ENCODE results near the gene KATNAL1. TPM values are rescaled to one million over a fixed set of nuclear protein-coding genes. Genes with fewer than 3 reads are reported as not detected.

Gene KATNAL1
- polyA plus RNA-seq, 1 donor (not counting 4 experiments of a cell fraction or from before 2014, with no cell fraction given) = 10.1 TPM

DNA sequence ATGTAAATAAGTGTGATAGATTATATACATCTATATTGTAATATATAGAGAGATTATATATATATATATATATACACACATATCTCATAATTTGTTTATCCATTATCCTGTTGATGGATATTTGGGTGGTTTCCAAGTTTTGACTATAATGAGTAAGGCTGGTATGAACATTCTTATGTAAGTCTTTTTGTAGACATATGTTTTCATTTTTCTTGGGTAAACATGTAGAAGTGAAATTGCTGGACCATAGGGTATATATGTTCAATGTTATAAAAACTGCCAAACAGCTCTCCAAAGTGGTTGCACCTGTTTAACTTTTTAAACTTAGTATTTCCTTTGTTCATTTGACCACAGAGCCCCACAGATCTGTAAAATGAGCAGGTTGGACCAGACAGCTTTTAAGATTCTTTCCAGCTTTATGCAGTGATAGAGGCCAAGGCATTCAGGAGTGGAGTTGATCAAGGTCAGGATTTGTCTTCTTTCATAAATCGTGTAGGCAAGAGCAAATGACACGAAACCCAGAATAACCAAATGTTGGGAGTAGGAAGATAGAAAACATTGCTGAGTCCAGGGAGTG is 21.7 kb upstream of the KATNAL1 start:
- TF ChIP-seq EZH2 (IDR thresholded peaks at IDR 0.05; ENCODE audit: low read length) = no peak
- TF ChIP-seq, protein P1, sequence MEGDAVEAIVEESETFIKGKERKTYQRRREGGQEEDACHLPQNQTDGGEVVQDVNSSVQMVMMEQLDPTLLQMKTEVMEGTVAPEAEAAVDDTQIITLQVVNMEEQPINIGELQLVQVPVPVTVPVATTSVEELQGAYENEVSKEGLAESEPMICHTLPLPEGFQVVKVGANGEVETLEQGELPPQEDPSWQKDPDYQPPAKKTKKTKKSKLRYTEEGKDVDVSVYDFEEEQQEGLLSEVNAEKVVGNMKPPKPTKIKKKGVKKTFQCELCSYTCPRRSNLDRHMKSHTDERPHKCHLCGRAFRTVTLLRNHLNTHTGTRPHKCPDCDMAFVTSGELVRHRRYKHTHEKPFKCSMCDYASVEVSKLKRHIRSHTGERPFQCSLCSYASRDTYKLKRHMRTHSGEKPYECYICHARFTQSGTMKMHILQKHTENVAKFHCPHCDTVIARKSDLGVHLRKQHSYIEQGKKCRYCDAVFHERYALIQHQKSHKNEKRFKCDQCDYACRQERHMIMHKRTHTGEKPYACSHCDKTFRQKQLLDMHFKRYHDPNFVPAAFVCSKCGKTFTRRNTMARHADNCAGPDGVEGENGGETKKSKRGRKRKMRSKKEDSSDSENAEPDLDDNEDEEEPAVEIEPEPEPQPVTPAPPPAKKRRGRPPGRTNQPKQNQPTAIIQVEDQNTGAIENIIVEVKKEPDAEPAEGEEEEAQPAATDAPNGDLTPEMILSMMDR (optimal IDR thresholded peaks at IDR 0.05 in 1 of 3, IDR thresholded peaks at IDR 0.05 in 1 of 3, conservative IDR thresholded peaks at IDR 0.05 in 1 of 3; ENCODE audit: extremely low read depth in 1 of 3, insufficient read depth in 2 of 3, low read length in 3 of 3) = no peak
- H3K9me3 ChIP-seq (ENCODE audit: control insufficient read depth, low read depth, low read length) = no peaks in the 10 kb centered on the region
- no peak overlapping the region for H3K27ac ChIP-seq (ENCODE audit: control insufficient read depth, insufficient read depth, low read length)
- H3K36me3 ChIP-seq (ENCODE audit: control insufficient read depth in 2 of 2, extremely low read depth in 1 of 2, insufficient read depth in 2 of 2, low read length in 2 of 2) = no peaks in the 10 kb centered on the region
- no peaks in the 10 kb centered on the region for H3K4me1 ChIP-seq (ENCODE audit: control insufficient read depth, extremely low read depth, insufficient read depth, low read length)
- no peaks in the 10 kb centered on the region for H3K79me2 ChIP-seq (ENCODE audit: control insufficient read depth, insufficient read depth, low read length)
- no peak overlapping the region for H3K4me3 ChIP-seq (ENCODE audit: control insufficient read depth in 2 of 3, extremely low read depth in 1 of 3, insufficient read depth in 2 of 3, low read depth in 1 of 3, low read length in 3 of 3)
- dilution Hi-C loops (cut with MboI; ENCODE audit: extremely low pct_ligation_motif_present, low sequenced_read_pairs) = no loop called here
- no peak overlapping the region for H3K4me2 ChIP-seq (ENCODE audit: control insufficient read depth, extremely low read depth, insufficient read depth, low read depth, low read length)
- no peak overlapping the region for H2AFZ ChIP-seq (ENCODE audit: control insufficient read depth, low read length)
- H4K20me1 ChIP-seq (ENCODE audit: control insufficient read depth, extremely low read depth, insufficient read depth, low read length) = no peaks in the 10 kb centered on the region
- FAIRE-seq (no peak), DNase-seq (ENCODE audit: low read depth, low spot score) (no peak)
- no peak overlapping the region for H3K9ac ChIP-seq (ENCODE audit: control insufficient read depth, extremely low read depth, insufficient read depth, low read length)
- H3K27me3 ChIP-seq (ENCODE audit: control insufficient read depth, extremely low read depth, insufficient read depth, low read length) = no peaks in the 10 kb centered on the region
- no peaks in the 10 kb centered on the region for H3K9me1 ChIP-seq (ENCODE audit: control insufficient read depth, extremely low read depth, insufficient read depth, low read length)

DNA sequence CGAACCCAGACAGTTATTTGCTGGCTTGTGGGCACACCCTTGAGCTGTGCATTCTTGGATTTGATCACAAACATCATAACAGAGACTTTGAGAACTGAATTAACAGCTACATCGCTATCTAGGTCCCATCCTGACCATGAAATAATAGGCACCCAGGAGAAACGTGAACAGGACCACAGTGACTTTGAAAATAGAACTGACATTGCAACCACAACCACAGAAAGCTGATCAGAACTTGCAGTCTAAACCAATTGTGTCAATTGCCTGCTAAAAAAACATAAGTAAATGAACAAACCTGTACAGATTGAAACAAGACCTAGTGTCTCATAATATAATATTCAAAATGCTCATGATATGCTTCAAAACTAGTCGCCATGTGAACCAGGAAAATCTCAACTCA is 18.3 kb upstream of the KATNAL1 start:
- Histone ChIP-seq H3K36me3 (ENCODE audit: control insufficient read depth in 2 of 2, extremely low read depth in 1 of 2, insufficient read depth in 2 of 2, low read length in 2 of 2) (no peaks in the 10 kb centered on the region), H3K9ac (ENCODE audit: control insufficient read depth, extremely low read depth, insufficient read depth, low read length) (no peak overlapping the region), H3K4me1 (ENCODE audit: control insufficient read depth, extremely low read depth, insufficient read depth, low read length) (no peaks in the 10 kb centered on the region), H3K79me2 (ENCODE audit: control insufficient read depth, insufficient read depth, low read length) (no peaks in the 10 kb centered on the region), H3K9me3 (ENCODE audit: control insufficient read depth, low read depth, low read length) (no peaks in the 10 kb centered on the region), H2AFZ (ENCODE audit: control insufficient read depth, low read length) (no peak overlapping the region), H3K4me2 (ENCODE audit: control insufficient read depth, extremely low read depth, insufficient read depth, low read depth, low read length) (no peak overlapping the region), H3K27ac (ENCODE audit: control insufficient read depth, insufficient read depth, low read length) (no peak overlapping the region), H4K20me1 (ENCODE audit: control insufficient read depth, extremely low read depth, insufficient read depth, low read length) (no peaks in the 10 kb centered on the region), H3K9me1 (ENCODE audit: control insufficient read depth, extremely low read depth, insufficient read depth, low read length) (no peaks in the 10 kb centered on the region), H3K4me3 (ENCODE audit: control insufficient read depth in 2 of 3, extremely low read depth in 1 of 3, insufficient read depth in 2 of 3, low read depth in 1 of 3, low read length in 3 of 3) (no peak overlapping the region), H3K27me3 (ENCODE audit: control insufficient read depth, extremely low read depth, insufficient read depth, low read length) (no peaks in the 10 kb centered on the region)
- DNase-seq (ENCODE audit: low read depth, low spot score) = no peak
- dilution Hi-C loops (cut with MboI; ENCODE audit: extremely low pct_ligation_motif_present, low sequenced_read_pairs) = no loop called here
- no peak for FAIRE-seq
- TF ChIP-seq, protein P1 (optimal IDR thresholded peaks at IDR 0.05 in 1 of 3, IDR thresholded peaks at IDR 0.05 in 1 of 3, conservative IDR thresholded peaks at IDR 0.05 in 1 of 3; ENCODE audit: extremely low read depth in 1 of 3, insufficient read depth in 2 of 3, low read length in 3 of 3) = no peak
- TF ChIP-seq EZH2 (IDR thresholded peaks at IDR 0.05; ENCODE audit: low read length) = no peak
